OCI-M2 (cell line): ENCODE data around the gene INO80C.
"Not testable (repeated sequence)": the region's sequence is repeated elsewhere in the genome, so short reads cannot be mapped to it uniquely, and the experiment has no call there.

Experiments used
- DNase-seq: peaks from one replicate; lab custom pipeline; 2025; ENCODE audit not compliant: unreplicated experiment; lab: John Stamatoyannopoulos, UW

The INO80C gene

DNA sequence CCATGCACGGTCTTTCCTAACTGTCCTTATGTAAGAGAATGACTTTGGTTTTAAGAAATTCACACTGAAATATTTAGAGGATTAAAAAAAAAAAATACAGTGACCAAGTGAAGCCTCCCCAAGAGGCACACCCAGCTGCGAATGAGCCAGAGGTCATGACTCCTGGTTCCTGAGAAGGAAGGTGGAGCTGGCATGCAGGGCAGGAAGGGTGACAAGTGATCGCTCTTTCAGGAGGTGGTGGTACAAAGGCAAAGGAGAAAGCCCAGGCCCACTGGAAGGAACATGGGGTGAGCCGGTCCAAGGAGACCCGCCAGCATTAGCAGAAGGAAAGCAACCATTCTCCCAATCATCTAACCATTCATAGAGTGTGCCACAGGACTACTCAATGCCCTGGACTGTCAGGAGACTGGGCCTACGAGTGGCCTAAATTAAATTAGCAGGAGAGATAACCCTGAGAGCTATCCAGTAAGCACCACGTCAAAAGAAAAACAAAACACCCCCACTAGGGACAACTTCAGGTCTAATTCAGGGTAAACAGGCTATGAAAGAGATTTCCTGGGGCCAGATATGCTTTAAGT lies 7.8 kb downstream of the INO80C start:
- no peak for DNase-seq

- not testable (repeated sequence) for DNase-seq
Measured at GRCh38 chr18:35489281-35489680, 8.5 kb downstream of the INO80C start.

DNA sequence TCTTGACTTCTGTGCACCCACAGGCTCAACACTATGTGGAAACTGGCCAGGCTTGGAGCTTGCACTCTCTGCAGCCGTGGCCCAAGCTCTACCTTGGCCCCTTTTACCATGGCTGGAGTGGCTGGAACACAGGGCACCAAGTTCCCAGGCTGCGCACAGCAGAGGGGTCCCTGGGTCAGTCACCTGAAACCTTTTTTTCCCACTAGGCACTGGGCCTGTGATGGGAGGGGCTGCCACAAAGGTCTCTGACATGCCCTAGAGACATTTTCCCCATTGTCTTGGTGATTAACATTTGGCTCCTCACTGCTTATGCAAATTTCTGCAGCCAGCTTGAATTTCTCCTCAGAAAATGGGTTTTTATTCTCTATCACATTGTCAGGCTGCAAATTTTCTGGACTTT lies 9.4 kb downstream of the INO80C start:
- not testable (repeated sequence) for DNase-seq

DNA sequence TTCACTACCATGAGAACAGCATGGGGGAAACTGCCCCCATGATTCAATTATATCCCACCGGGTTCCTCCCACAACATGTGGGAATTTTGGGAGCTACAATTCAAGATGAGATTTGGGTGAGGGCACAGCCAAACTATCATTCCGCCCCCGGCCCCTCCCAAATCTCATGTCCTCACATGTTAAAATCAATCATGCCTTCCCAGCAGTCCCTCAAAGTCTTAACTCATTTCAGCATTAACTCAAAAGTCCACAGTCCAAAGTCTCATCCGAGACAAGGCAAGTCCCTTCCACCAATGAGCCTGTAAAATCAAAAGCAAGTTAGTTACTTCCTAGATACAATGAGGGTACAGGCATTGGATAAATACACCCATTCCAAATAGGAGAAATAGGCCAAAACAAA lies 10.2 kb downstream of the INO80C start:
- not testable (repeated sequence) for DNase-seq

GRCh38 chr18:35485852-35486251 lies 11.9 kb downstream of the INO80C start:
- no peak for DNase-seq

GRCh38 chr18:35484034-35484433 lies 13.7 kb downstream of the INO80C start:
- DNase-seq: no peak

DNA sequence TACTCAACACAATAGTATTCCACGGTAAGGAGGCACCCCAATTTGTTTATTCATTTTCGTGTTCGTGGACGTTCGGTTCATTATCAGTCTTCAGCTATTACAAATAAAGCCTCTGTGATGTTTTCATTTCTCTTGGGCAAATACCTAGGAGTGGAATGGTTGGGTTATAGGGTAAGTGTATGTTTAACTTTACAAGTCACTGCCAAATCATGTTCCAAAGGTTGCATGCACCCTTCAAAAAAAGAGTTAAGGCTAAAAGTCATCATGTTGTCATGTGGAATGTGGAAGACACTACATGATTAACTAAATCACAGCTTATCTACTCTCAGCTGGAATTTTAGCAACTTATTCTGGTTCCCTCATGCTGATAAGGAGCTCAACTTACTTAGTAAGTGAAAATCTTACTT lies 15.8 kb downstream of the INO80C start:
- no peak for DNase-seq

- DNase-seq: no peak
Measured at GRCh38 chr18:35479911-35480586, 17.7 kb downstream of the INO80C start.

DNA sequence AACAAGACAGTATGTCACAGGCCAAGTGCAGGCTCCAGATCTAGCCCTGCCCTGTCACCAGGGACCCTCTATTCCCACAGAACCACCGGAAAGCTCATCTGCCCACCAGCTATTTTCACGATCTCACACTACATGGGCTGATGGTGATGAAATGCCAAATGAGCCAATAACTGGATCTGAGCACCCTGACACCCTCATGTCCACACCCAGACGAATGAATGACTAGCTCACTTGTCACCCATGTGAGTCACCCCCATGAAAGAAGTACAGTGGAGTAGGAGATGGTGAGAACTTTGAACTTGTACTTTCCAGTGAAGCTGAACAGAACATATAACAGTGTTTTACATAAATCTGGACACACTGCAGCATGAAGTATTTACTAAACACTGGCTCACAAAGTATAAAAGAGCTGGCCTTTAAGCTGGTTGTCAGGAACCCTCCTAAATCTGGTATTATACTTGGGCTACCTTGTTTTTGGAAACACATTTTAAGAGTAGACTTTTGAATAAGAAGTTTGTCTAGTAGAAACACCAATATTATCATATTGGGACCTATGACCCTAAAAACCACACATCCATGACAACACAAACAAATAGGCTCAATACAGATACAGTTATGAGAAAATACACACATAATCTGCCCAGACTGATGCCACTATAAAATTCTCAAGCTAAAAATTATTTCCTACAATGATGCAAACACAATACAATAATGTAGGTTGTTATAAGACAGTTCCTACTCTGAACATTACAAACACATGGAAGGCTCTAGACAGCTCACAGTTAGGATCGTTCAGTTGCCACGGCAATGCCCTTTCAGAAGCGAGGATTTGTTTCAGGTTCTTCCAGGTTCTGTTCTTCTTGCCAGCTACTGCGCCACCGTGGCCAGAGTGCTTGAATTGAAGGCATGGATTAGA lies 19.0 kb downstream of the INO80C start:
- no peak for DNase-seq

DNA sequence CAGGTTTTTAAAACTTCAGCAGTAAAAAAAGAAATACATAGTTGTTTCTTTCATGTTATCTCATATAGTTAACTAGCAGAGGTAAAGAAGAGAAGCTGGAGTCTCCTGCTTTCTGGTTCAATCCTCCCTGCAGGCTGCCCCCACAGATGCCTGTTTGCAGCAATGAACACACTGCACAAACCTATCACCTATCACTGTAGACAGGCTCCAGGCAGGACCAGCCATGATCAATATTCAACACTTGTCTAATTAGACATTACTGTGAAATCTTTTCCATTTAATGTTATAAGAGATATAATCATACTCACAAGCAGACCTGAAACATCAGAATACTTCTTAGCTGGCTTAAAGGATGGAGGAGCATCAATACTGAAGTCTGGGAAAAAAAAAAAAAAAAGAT lies 19.8 kb downstream of the INO80C start:
- no peak for DNase-seq

- DNase-seq: no peak
Measured at GRCh38 chr18:35477497-35477896, 20.3 kb downstream of the INO80C start.

GRCh38 chr18:35474884-35475283 lies 22.9 kb downstream of the INO80C start:
- DNase-seq: no peak

- no peak for DNase-seq
Measured at GRCh38 chr18:35473562-35473961, 24.2 kb downstream of the INO80C start.

DNA sequence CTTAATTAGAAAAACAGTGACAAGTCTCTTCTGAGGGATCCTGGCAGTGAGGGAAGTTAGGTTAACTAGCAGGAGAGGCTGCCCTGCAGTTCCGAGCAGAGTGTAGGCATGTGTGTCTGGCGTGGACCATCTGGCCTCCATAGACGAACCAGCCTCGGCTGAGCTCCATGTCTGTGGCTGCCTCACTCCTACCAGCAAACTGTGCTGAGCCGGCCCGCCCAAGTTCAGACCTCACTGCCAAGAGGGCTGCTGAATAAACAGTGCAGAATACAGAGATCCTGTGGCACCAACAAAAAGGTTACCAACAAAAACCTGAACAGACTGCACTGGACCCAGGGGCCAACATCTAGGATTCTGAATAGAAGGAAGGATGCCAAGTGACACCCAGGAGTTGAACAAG lies 27.3 kb downstream of the INO80C start:
- no peak for DNase-seq

DNA sequence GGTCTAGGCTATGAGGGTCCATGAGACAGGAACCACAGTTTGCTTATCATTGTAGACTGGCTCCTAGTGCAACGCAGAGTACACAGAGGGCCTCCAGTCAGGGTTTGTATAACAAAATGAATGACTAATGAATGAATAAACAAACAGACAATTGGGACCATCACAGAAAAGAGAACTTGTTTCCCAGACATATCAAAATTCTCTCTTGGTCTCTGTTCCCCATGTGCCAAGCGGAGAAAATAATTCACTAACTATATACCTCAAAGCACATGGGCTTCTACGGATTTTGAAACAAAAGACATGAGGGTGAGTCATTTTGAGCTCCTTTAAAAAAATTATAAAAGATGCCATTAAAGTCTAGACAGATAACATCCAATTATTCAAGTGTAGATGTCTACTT lies 28.0 kb downstream of the INO80C start:
- no peak for DNase-seq

DNA sequence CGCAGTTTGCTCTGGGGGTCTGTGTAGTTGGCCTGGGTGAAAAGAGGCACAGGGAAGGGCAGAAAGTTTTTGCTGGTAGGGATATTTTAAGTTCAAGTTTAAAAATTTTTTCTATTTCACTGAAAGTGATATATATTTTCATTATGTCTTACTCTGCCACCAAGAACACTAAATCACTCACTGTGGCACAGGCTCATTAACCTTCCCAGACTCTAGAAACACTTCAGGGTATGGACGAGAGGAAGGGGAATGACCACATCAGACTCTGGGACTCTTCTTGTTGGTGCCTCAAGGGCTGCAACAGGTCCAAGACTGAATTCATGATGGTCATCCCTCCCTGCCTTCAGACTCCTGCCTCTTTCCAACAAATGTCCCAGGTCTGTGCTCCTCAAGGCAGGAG lies 29.0 kb downstream of the INO80C start:
- no peak for DNase-seq

DNA sequence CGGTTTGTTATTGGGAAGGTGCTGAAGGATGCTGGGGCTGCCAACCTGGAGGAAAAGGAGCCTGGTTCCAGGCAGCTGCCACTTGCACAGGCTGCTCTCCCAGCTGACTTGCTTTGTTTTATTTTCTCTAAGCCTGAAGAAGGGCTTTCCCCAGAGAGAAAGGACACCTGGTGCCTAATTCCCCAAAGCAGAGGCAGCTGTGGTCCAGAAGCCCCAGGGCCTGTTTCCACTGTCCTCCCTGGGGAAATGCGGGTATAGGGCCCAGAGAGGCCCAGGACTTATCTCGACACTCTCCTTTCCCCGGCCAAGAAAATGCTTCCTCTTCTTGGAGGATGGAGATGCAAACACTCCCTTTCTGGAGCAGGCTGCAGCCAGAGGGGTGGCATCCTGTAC lies 30.1 kb downstream of the INO80C start:
- no peak for DNase-seq

DNA sequence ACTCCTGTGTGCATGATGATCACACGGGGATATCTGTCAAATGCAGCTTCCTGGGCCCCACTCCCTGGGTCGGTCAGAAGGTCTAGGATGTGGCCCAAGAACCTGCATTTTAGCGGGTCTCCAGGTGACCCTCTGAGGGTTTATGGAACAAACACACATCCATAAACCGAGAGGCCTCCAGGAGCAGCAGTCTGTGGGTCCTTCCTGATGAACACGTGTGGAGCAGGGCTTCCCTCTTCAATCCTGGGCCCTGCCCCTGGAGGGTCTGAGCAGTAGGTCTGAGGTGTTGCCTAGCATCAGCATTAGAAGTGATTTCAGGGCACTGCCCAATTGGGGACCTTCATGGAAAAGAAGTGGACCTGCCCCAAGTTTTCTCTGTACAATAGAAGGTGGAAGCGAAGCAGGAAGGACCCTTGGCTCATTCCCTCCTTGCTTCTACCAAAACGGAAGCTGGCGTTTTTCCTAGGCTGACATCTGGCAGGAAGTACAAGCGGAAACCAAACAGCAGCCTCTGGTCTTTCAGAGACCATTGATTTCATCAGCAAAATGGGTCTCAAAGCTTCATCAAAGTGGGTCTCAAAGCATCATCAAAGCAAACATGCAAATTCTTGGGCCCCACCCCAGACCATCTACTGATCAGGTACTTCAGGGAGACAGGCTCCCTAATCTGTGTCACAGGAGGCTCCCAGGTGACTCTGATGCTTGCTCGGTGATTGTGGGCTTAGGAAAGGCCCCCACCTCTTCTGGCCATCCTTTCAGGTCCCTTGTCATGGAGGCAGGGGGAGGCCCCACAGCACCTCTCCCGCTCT lies 30.7 kb downstream of the INO80C start:
- no peak for DNase-seq

- no peak for DNase-seq
Measured at GRCh38 chr18:35466334-35466733, 31.4 kb downstream of the INO80C start.

GRCh38 chr18:35465329-35465728 lies 32.4 kb downstream of the INO80C start:
- DNase-seq: no peak

GRCh38 chr18:35464831-35465279 lies 32.9 kb downstream of the INO80C start:
- no peak for DNase-seq
